SU-DHL-6 (cell line): Measurements from ENCODE around the gene ITGA1.

Experiments
- H2AFZ ChIP-seq: fragments of 200-600 bp; sonication (generic); 2 replicates; pipeline ENCODE4 v1.6.1; 2014; ENCODE audit warnings: low read depth, mild to moderate bottlenecking, moderate library complexity, mixed read lengths, antibody characterized with exemption, low read length; ENCODE audit not compliant: severe bottlenecking
- H3F3A ChIP-seq: fragments of 200-600 bp; shearing (Covaris generic); 2 replicates; pipeline ENCODE4 v1.6.0; 2016; ENCODE audit warnings: antibody characterized with exemption, mild to moderate bottlenecking; ENCODE audit not compliant: insufficient read depth
- H3K27ac ChIP-seq: fragments of 200-600 bp; sonication (generic); 2 replicates; pipeline ENCODE4 v1.5.1; 2016; ENCODE audit warnings: low read depth, mild to moderate bottlenecking, low read length, moderate library complexity, mixed read lengths
- H3K27me3 ChIP-seq: fragments of 200-600 bp; sonication (generic), shearing (Covaris generic); 2 replicates; pipeline ENCODE4 v1.6.0; 2014; ENCODE audit warnings: mild to moderate bottlenecking, low read length
- H3K36me3 ChIP-seq: fragments of 200-600 bp; sonication (generic); 2 replicates; pipeline ENCODE4 v1.6.1; 2014; ENCODE audit warnings: mild to moderate bottlenecking, low read length, mixed read lengths
- H3K4me2 ChIP-seq: fragments of 300-600, 200-600 bp; shearing (Covaris generic), sonication (generic); 2 replicates; pipeline ENCODE4 v1.6.0; 2014; ENCODE audit warnings: low read length, low read depth, mild to moderate bottlenecking; ENCODE audit not compliant: poor library complexity, severe bottlenecking
- H3K4me3 ChIP-seq: fragments of 200-600 bp; sonication (generic); 2 replicates; pipeline ENCODE4 v1.5.1; 2014; ENCODE audit warnings: antibody characterized with exemption, low read length, mild to moderate bottlenecking, mixed read lengths; ENCODE audit not compliant: insufficient read depth, poor library complexity, severe bottlenecking
- H3K79me2 ChIP-seq: fragments of 200-600 bp; sonication (generic); 2 replicates; pipeline ENCODE4 v1.6.1; 2014; ENCODE audit warnings: mild to moderate bottlenecking, low read length, moderate library complexity; ENCODE audit not compliant: insufficient read depth
- H3K9ac ChIP-seq: fragments of 200-600 bp; sonication (generic); 2 replicates; pipeline ENCODE4 v1.7.0; 2014; ENCODE audit warnings: mild to moderate bottlenecking, low read length
- H3K9me2 ChIP-seq: fragments of 200-600 bp; sonication (generic); replicated peaks from 2 replicates; pipeline ENCODE4 v1.6.1; 2014; ENCODE audit warnings: low read length; ENCODE audit not compliant: insufficient read depth
- H3K9me3 ChIP-seq: fragments of 200-600 bp; sonication (generic); 2 replicates; pipeline ENCODE4 v1.6.1; 2014; ENCODE audit warnings: low read length, mixed read lengths; ENCODE audit not compliant: insufficient read depth
- H4K20me1 ChIP-seq: fragments of 200-600 bp; sonication (generic); 2 replicates; pipeline ENCODE4 v1.6.1; 2014; ENCODE audit warnings: low read depth, mild to moderate bottlenecking, antibody characterized with exemption, low read length, moderate library complexity, mixed read lengths
- CTCF ChIP-seq: fragments of 200-600 bp; sonication (generic); IDR thresholded peaks from one replicate; pipeline ENCODE4 v1.5.1; 2017; ENCODE audit warnings: antibody characterized with exemption, mild to moderate bottlenecking, low read length, moderate library complexity; ENCODE audit not compliant: insufficient read depth, poor library complexity, severe bottlenecking
- EZH2phosphoT487 ChIP-seq: fragments of 200-600 bp; sonication (generic), shearing (Covaris generic); conservative IDR thresholded peaks from 2 replicates; pipeline ENCODE4 v1.6.1; 2018; ENCODE audit warnings: mild to moderate bottlenecking, antibody characterized with exemption, low read length, moderate library complexity, mixed read lengths

Gene ITGA1

GRCh38 chr5:52903142-52903541 lies 115.4 kb downstream of the ITGA1 start:
- no peak overlapping the region for H2AFZ ChIP-seq
- H3K4me2 ChIP-seq, result no peak overlapping the region
- no peaks in the 10 kb centered on the region for H3K9me2 ChIP-seq
- no peak overlapping the region for H3K9ac ChIP-seq
- H4K20me1 ChIP-seq, result no peaks in the 10 kb centered on the region
- no peaks in the 10 kb centered on the region for H3K36me3 ChIP-seq
- no peak for TF ChIP-seq EZH2phosphoT487
- TF ChIP-seq CTCF, result no peak
- H3K4me3 ChIP-seq, result no peak overlapping the region
- H3K79me2 ChIP-seq, result no peaks in the 10 kb centered on the region
- H3K9me3 ChIP-seq, result no peaks in the 10 kb centered on the region
- no peaks in the 10 kb centered on the region for H3F3A ChIP-seq
- no peak overlapping the region for H3K27ac ChIP-seq
- no peaks in the 10 kb centered on the region; the same call in 1 of the 2 replicates for H3K27me3 ChIP-seq

GRCh38 chr5:52906343-52906742 lies 118.6 kb downstream of the ITGA1 start:
- TF ChIP-seq EZH2phosphoT487, result no peak
- no peak for TF ChIP-seq CTCF
- Histone ChIP-seq H3K27ac (no peak overlapping the region), H3K4me2 (no peak overlapping the region), H3K9ac (no peak overlapping the region), H3K79me2 (no peaks in the 10 kb centered on the region), H4K20me1 (no peaks in the 10 kb centered on the region), H3K9me3 (no peaks in the 10 kb centered on the region), H2AFZ (no peak overlapping the region), H3K27me3 (no peaks in the 10 kb centered on the region; the same call in 1 of the 2 replicates), H3K9me2 (no peaks in the 10 kb centered on the region), H3F3A (no peaks in the 10 kb centered on the region), H3K4me3 (no peak overlapping the region), H3K36me3 (no peaks in the 10 kb centered on the region)

- no peak overlapping the region for H2AFZ ChIP-seq
- no peak overlapping the region for H3K4me2 ChIP-seq
- H3K36me3 ChIP-seq, result no peaks in the 10 kb centered on the region
- no peak overlapping the region for H3K27ac ChIP-seq
- H3K79me2 ChIP-seq, result no peaks in the 10 kb centered on the region
- H3K27me3 ChIP-seq, result no peaks in the 10 kb centered on the region; the same call in 1 of the 2 replicates
- H4K20me1 ChIP-seq, result no peaks in the 10 kb centered on the region
- H3K4me3 ChIP-seq, result no peak overlapping the region
- TF ChIP-seq CTCF, result no peak
- no peak for TF ChIP-seq EZH2phosphoT487
- no peaks in the 10 kb centered on the region for H3K9me2 ChIP-seq
- no peaks in the 10 kb centered on the region for H3F3A ChIP-seq
- H3K9ac ChIP-seq, result no peak overlapping the region
- no peaks in the 10 kb centered on the region for H3K9me3 ChIP-seq
These were observed 119.1 kb downstream of the ITGA1 start for GRCh38 chr5:52906845-52907244.

DNA sequence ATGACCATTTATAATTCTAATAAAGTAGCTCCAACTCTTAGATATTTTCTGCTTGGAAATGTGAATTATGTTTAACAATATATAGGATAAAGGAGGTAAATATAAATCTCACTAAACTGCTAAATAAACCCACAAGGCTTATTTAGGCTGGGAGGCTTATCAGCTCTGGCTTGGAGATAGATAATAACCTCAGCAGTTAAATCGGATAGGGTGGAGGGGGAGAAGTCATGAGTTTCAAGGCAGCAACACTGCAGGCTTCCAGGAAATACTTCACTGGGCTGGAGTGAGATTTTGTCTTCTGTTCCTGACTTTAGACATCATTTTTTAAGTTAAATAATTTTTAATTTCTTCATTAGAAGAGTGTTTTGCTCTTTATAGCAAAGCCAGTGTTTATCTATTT lies 121.5 kb downstream of the ITGA1 start:
- Histone ChIP-seq H3K36me3 (no peaks in the 10 kb centered on the region), H3K4me3 (no peak overlapping the region), H3K27ac (no peak overlapping the region), H3F3A (no peaks in the 10 kb centered on the region), H3K27me3 (no peaks in the 10 kb centered on the region; the same call in 1 of the 2 replicates), H2AFZ (no peak overlapping the region), H4K20me1 (no peaks in the 10 kb centered on the region), H3K4me2 (no peak overlapping the region), H3K9me3 (no peaks in the 10 kb centered on the region), H3K9ac (no peak overlapping the region), H3K79me2 (no peaks in the 10 kb centered on the region), H3K9me2 (no peaks in the 10 kb centered on the region)
- no peak for TF ChIP-seq EZH2phosphoT487
- TF ChIP-seq CTCF, result no peak
